DOHH2 (cell line): ENCODE results near the gene ARHGEF16.
A peak's percentile ranks its signal among the peaks of the same experiment; 100 is the strongest.

ENCODE experiments used
- H3F3A ChIP-seq: fragments of 200-600 bp; sonication (generic), shearing (Covaris generic); 2 replicates; pipeline ENCODE4 v1.6.0; 2016; ENCODE audit warnings: antibody characterized with exemption, mild to moderate bottlenecking; ENCODE audit not compliant: control insufficient read depth, insufficient read depth
- H3K27ac ChIP-seq: fragments of 200-600 bp; sonication (generic); 2 replicates; pipeline ENCODE4 v1.5.1; 2014; ENCODE audit warnings: low read depth, mild to moderate bottlenecking, low read length, moderate library complexity
- H3K27me3 ChIP-seq: fragments of 200-600 bp; sonication (generic); 2 replicates; pipeline ENCODE4 v1.6.1; 2014; ENCODE audit warnings: mild to moderate bottlenecking, low read length, mixed read lengths; ENCODE audit not compliant: control insufficient read depth
- H3K36me3 ChIP-seq: fragments of 200-600 bp; sonication (generic); 2 replicates; pipeline ENCODE4 v1.6.1; 2014; ENCODE audit warnings: mild to moderate bottlenecking, low read length, moderate library complexity, mixed read lengths; ENCODE audit not compliant: control insufficient read depth
- H3K4me1 ChIP-seq: fragments of 200-600 bp; sonication (generic); 2 replicates; pipeline ENCODE4 v1.6.1; 2014; ENCODE audit warnings: mild to moderate bottlenecking, low read length, mixed read lengths; ENCODE audit not compliant: control insufficient read depth
- H3K4me2 ChIP-seq: fragments of 200-600 bp; sonication (generic); 2 replicates; pipeline ENCODE4 v1.6.0; 2014; ENCODE audit warnings: mild to moderate bottlenecking, low read length, moderate library complexity
- H3K4me3 ChIP-seq: fragments of 200-600 bp; sonication (generic); 2 replicates; pipeline ENCODE4 v1.5.1; 2014; ENCODE audit warnings: mild to moderate bottlenecking, low read length, mixed read lengths
- H3K79me2 ChIP-seq: fragments of 200-600 bp; sonication (generic); 2 replicates; pipeline ENCODE4 v1.6.1; 2014; ENCODE audit warnings: mild to moderate bottlenecking, low read length, mixed read lengths; ENCODE audit not compliant: control insufficient read depth
- H3K9me2 ChIP-seq: fragments of 200-600 bp; sonication (generic); replicated peaks from 2 replicates; pipeline ENCODE4 v1.6.1; 2014; ENCODE audit warnings: mild to moderate bottlenecking, low read length, mixed read lengths; ENCODE audit not compliant: control insufficient read depth
- H3K9me3 ChIP-seq: fragments of 200-600 bp; sonication (generic); 2 replicates; pipeline ENCODE4 v1.6.1; 2014; ENCODE audit warnings: antibody characterized with exemption, low read length, mixed read lengths; ENCODE audit not compliant: control insufficient read depth, insufficient read depth
- H4K20me1 ChIP-seq: fragments of 200-600 bp; sonication (generic); 2 replicates; pipeline ENCODE4 v1.6.0; 2014; ENCODE audit warnings: low read depth, mild to moderate bottlenecking, antibody characterized with exemption, low read length, moderate library complexity; ENCODE audit not compliant: control insufficient read depth, insufficient read depth
- CTCF ChIP-seq: fragments of 200-600 bp; sonication (generic); IDR thresholded peaks from one replicate; pipeline ENCODE4 v1.5.1; 2014; ENCODE audit warnings: antibody characterized with exemption, mild to moderate bottlenecking, low read depth, low read length; ENCODE audit not compliant: poor library complexity, severe bottlenecking
- EZH2phosphoT487 ChIP-seq: fragments of 200-600 bp; sonication (generic); IDR thresholded peaks from 2 replicates; pipeline ENCODE4 v1.6.1; 2017; ENCODE audit warnings: borderline replicate concordance, mild to moderate bottlenecking, antibody characterized with exemption, low read length, moderate library complexity, mixed read lengths

ARHGEF16 gene

GRCh38 chr1:3511306-3511705 lies 56.8 kb downstream of the ARHGEF16 start:
- no peak for TF ChIP-seq CTCF
- H3K79me2 ChIP-seq = no peaks in the 10 kb centered on the region
- H3K9me2 ChIP-seq = no peaks in the 10 kb centered on the region
- no peak overlapping the region for H3K27ac ChIP-seq
- no peaks in the 10 kb centered on the region for H4K20me1 ChIP-seq
- no peaks in the 10 kb centered on the region for H3K36me3 ChIP-seq
- H3K27me3 ChIP-seq = no peaks in the 10 kb centered on the region
- no peaks in the 10 kb centered on the region for H3F3A ChIP-seq
- H3K9me3 ChIP-seq = no peaks in the 10 kb centered on the region
- H3K4me1 ChIP-seq = peaks cover 23% of the 10 kb centered on the region
- no peak overlapping the region for H3K4me2 ChIP-seq
- no peak overlapping the region for H3K4me3 ChIP-seq

- Histone ChIP-seq H3K4me1 (peaks cover 23% of the 10 kb centered on the region), H4K20me1 (no peaks in the 10 kb centered on the region), H3K4me2 (no peak overlapping the region), H3K27me3 (no peaks in the 10 kb centered on the region), H3K9me3 (no peaks in the 10 kb centered on the region), H3K9me2 (no peaks in the 10 kb centered on the region), H3K4me3 (no peak overlapping the region), H3K36me3 (no peaks in the 10 kb centered on the region), H3K27ac (no peak overlapping the region), H3K79me2 (no peaks in the 10 kb centered on the region), H3F3A (no peaks in the 10 kb centered on the region)
- TF ChIP-seq CTCF (no peak), EZH2phosphoT487 (no peak)
Measured at GRCh38 chr1:3511856-3512255, 57.4 kb downstream of the ARHGEF16 start.

- TF ChIP-seq CTCF (no peak), EZH2phosphoT487 (no peak)
- Histone ChIP-seq H3F3A (no peaks in the 10 kb centered on the region), H3K36me3 (no peaks in the 10 kb centered on the region), H3K27ac (peak overlapping the region; percentile 73), H3K9me2 (no peaks in the 10 kb centered on the region), H3K4me1 (peaks cover 23% of the 10 kb centered on the region), H3K79me2 (no peaks in the 10 kb centered on the region), H3K4me2 (peak overlapping the region; percentile 42), H3K27me3 (no peaks in the 10 kb centered on the region), H3K4me3 (peak overlapping the region; percentile 30; the same call in 1 of the 2 replicates), H3K9me3 (peaks cover 7% of the 10 kb centered on the region; the same call in 1 of the 2 replicates), H4K20me1 (no peaks in the 10 kb centered on the region)
Measured at GRCh38 chr1:3514404-3514803, 59.9 kb downstream of the ARHGEF16 start.

- Histone ChIP-seq H3K36me3 (no peaks in the 10 kb centered on the region), H3K27ac (no peak overlapping the region), H4K20me1 (no peaks in the 10 kb centered on the region), H3K27me3 (no peaks in the 10 kb centered on the region), H3K4me1 (peaks cover 23% of the 10 kb centered on the region), H3K4me3 (no peak overlapping the region), H3K4me2 (no peak overlapping the region), H3F3A (no peaks in the 10 kb centered on the region), H3K9me3 (peaks cover 7% of the 10 kb centered on the region; the same call in 1 of the 2 replicates), H3K9me2 (no peaks in the 10 kb centered on the region), H3K79me2 (no peaks in the 10 kb centered on the region)
- TF ChIP-seq CTCF (no peak), EZH2phosphoT487 (no peak)
Measured at GRCh38 chr1:3515272-3515671, 60.8 kb downstream of the ARHGEF16 start.
